GM21529 (cell line): ENCODE results near the gene ASCL5.

ENCODE experiments used
- ATAC-seq: cut with Tn5 transposase; IDR thresholded peaks from one replicate; pipeline ENCODE4 v1.9.1; 2021; ENCODE audit not compliant: unreplicated experiment

The ASCL5 gene

DNA sequence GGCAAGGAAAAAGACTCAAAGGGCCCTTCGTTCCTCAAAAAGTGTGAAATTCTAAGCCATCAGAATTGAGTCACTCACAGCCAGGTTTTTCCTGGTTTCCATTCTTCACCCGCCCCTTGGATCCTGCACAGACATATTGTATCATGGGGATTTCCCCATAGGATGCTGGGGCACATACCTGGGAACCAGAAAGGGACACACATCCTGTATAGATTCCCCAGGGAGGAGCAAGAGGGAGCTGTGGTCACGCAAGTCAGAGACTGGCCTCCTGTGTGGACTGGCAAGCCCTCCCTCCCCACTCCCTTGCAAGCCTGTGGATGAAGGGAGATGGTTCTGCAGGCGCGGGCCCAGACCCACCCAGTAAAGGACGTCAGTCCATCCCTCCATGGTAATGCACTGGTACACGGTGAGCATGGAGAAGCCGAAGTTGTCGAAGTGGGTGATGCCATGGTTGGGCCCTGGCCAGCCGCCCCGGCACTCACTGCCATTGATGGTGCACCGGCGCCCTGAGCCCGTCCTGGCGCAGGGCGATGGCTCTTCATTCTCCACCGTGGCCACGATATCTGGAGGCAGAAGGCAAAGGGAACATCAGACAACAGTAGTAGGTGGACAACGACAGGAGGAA is 38.0 kb downstream of the ASCL5 start:
- no peak for ATAC-seq

DNA sequence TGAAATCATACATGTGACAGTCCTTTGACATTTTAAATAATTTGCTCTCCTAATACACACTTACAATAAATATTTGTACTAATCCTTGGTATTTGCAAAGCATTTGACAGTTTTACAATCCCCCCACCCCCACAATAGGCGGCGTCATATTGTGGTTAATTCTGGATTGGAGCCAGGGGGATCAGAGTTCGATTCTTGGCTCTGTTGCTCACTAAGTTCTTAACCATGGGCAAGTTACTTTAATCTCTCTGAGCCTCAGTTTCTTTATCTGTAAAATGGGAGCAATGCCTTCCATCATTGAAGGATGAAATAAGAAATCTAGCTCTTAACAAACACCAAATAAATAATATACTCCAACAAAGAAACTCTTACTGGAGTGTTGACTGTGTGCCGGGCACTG is 38.6 kb downstream of the ASCL5 start:
- no peak for ATAC-seq

DNA sequence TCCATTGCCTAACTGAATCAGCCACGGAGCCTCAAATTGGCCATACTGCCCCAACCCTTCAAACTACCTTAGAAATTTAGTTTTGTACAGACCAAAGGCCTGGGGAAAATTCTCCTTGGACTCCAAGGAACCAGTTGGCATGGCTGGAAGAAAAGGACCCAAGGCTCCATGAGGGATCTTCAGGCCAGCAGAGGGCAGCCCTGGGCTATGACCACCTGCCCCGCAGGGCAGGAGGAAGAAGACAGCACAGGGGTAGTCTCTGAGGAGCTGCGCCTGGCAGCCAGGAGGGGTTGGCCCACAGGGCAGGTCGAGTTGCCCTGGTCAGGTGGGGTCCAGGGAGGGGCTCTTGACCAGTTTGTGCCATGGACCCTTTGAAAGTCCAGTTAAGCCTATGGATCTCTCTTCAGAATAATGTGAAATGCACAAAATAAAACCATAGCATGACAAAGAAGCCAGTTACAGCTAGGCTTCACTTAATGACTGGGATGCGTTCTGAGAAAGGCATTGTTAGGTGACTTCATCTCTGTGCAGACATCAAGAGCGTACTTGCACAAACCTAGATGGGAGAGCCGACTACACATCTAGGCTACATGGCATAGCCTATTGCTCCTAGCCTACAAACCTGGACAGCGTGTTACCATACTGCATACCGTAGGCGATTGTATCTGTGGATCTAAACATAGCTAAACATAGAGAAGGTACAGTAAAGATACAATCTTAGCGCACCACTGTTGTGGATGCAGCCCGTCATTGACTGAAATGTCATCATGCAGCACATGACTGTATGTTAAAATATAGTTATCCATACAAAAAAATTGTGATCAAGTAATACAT is 40.9 kb downstream of the ASCL5 start:
- no peak for ATAC-seq

DNA sequence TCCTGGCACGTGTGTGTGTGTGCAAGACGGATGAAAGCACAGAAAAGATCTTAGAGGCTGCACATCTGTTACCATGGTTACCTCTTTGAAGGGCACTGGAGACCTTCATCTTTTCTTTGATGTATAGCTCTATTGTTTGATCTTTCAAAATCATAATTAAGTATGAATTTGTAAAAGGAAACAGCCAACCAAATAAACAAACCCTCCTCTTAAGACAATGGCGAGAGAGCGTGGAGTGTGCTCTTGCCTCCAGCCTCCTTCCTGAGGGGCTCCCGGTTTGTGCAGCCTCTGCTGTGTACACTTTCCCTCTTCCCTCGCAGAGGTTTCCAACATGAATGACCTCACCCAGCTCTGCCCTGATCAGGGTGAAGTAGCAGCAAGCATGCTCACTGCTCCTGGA is 42.7 kb downstream of the ASCL5 start:
- ATAC-seq: no peak

DNA sequence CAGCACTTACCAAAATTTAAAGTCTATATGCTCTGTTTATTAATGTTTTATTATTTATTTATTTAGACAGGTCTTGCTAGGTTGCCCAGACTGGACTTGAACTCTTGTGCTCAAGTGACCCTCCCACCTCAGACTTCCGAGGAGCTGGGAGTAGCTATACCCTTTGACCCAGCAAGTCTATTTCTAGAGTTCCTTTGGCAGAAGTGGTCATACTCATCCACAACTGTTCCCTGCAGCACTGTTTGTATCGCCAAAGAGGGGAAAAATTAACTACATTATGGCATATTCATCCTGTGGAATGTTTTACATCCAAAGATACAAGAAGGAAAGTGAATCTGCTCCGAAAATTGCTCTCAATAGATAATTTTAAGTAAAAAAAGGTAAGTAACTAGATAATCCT is 43.2 kb downstream of the ASCL5 start:
- ATAC-seq: no peak

DNA sequence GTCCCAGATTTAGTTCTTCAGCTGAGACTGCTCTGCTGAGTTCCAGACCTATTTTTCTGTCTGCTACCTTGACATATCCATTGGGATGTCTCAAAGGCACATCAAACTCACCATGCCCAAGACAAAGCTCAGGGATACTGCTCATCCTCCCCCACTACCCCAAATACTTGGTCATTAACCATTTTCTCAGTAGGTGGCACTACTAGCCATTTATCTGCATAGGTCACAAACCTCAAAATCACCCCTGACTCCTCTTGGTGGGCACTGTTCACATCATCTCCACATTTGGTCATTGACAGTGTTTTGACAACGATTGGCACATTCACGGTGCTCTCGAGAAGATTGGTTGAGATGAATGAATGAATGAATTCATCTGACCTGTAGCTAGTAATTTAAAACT is 46.8 kb downstream of the ASCL5 start:
- no peak for ATAC-seq

DNA sequence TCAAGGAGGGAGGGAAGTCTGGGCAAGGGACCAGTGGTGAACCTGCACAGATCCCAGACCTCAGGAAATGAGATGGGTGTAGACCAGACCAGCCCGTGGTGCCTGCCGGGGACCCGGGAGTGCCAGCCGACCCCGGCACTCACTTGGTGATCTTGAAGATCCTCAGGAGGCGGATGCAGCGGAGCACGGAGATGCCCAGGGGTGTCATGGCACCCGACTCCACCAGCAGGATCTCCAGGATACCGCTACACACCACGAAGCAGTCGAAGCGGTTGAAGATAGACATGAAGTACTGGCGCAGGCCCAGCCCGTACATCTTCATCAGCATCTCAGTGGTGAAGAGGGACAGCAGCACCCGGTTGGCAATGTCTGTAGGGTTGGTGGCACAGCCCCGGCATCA is 49.2 kb downstream of the ASCL5 start:
- ATAC-seq: no peak

DNA sequence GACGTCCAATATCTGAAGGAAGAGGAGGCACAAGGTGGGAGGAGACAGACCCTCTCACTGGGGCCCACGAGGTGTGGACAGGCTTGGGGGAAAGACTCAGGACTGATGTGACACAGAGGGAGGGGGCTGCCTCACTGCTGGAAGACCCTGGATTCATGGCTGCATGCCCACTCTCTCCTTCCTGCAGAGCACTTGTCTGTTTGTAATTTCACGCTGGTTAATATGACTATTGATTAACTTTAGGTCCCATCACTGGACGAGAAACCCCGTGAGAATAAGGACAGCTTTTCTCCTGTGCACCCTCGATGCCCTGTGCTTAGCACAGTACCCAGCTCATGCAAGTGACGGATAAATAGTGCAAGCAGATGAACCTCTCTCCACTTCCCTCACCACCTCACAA is 49.9 kb downstream of the ASCL5 start:
- no peak for ATAC-seq

DNA sequence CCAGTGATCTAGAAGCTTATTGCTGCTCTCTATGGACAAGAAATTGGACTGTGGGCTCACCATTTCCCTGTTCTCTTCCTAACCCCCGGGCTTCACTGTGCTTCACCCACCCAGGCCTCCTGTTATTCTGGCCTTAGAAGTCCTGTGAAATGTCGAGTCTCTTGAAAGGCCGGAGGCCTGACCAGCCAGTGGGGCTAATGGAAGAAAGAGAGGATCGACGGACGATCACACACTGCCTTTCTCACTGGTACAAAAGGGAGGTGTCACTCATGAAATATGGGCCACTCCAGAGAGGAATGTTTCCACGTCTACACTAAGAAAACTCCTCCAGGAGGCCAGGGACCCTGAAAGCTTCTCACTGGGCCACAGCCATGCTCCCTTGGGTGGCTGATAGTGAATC is 50.9 kb downstream of the ASCL5 start:
- no peak for ATAC-seq

DNA sequence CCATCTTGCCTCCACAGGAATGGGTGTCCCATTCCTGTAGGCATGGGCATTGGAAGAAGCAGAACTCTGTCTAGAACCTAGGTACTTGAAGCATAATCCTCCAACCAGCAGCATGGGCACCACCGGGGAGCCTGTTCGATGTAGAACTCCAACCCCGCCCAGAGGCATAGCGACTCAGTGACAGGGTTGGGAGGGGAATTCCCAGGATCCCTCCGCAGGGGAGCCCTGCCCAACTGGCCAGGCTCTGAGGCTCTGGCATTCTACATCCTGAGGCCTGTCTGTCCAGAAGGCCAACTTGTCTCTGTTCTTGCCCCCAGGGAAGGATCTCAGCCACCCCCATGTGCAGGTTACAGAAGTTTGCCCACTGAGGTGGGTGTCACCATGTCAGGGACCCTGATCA is 53.0 kb downstream of the ASCL5 start:
- ATAC-seq: no peak

DNA sequence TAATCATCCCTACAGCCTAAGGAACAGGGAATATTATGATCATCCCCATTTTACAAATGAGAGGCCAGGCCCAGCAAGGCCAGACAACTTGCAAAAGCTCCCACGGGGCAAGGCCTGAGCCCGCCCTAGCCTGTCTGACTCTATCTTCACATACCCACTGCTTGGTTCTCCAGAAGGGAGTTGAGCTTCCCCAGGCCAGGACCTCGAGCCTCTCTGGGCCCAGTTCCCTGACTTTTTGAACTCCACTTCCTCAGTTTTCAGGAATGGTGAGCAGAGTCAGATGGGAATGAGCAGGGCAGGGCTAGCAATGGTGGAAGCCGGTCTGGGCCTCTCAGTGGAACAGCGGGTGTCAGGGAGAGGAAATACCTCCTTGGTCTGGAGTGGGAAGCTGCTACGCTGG is 54.1 kb downstream of the ASCL5 start:
- ATAC-seq: no peak

DNA sequence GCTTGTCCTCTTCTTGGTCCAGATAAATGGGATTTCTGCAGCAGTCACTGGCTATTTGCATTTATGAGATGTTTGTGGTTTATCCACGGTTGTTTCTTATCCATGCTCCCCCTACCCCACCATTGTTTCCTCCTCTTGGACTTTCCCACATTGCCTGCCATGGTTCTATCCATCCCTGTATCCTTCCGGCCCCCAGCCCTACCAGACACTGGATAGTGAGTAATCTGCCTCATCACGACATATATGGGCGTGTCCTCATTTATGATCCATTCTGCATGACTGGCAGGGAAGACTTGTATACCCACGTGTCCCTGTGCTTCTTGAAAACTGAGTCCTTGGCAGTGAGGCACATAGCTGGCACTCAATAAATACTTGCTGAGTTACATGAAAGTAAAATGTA is 54.8 kb downstream of the ASCL5 start:
- ATAC-seq: no peak

DNA sequence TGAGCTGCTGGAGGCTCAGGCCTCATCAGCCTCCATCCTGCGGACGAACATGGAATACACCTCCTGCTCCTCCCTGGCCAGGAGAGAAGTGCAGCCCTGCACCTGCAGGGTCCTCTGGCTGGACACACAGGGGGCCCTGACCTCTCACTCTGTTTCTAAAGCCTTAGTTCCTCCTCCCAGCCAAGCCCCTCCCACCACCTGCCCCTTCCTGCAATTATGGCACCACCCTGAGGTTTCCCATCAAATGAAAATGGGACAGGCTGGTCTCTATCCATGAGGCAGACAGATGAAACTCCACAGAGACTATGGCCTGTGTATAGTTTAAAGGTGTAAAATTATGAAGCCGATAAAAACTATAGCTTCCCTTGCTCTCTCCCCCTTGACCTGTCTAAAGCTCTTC is 57.3 kb downstream of the ASCL5 start:
- no peak for ATAC-seq

DNA sequence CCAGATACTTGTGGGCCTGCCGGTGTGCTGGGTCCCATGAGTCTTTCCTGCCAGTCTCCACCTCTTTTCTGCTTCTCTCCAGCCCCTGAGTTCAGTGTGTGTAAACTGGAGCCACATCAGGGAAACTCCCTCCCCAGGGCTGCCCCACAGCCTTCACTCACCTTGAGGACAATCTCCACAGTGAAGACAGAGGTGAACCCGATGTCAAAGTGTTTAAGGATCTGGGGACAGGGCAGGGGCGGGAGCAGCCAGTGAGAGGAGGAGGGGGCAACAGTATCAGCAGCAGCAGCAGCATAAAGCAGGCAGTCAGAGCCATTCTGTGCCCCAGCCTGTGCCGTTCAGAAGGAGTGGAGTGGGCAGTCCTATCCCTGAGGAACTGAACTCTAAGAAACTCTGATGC is 58.0 kb downstream of the ASCL5 start:
- ATAC-seq: no peak

DNA sequence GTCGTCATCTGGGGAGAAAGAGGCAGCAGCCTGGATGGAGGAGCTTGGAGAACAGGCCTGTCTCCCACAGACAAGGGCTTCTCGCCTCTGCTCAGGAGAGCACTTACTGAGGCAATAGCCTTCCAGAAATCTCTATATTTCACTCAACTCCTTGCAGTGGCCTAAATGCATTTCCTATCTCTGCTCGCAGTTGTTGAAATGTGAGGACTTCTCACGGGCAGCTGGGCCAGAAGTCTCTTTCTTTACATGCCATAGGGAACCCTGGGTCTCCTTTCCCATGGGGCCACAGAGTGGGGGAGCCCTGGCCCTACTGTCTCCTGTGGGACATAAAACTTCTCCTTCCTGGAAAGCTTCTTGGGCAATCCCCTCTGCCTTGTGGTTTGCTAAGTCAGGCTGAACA is 60.0 kb downstream of the ASCL5 start:
- ATAC-seq: no peak

DNA sequence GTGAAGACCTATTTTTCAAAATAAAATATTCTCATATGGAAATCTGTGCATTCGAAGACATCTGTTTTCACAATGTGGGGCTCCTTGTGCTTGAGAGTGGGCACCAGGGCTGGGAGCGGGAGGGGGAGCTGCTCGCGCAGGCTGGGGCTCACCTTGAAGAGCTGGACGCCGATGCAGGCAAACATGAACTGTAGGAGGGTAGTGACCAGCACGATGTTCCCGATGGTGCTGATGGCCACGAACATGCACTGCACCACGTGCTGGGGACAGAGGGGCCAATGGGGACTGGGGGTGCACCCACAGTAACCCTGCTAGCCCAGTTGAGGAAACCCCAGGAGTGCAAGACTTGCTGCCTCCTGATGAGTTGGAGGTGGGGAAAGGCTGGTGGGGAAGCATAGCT is 61.3 kb downstream of the ASCL5 start:
- ATAC-seq: no peak

DNA sequence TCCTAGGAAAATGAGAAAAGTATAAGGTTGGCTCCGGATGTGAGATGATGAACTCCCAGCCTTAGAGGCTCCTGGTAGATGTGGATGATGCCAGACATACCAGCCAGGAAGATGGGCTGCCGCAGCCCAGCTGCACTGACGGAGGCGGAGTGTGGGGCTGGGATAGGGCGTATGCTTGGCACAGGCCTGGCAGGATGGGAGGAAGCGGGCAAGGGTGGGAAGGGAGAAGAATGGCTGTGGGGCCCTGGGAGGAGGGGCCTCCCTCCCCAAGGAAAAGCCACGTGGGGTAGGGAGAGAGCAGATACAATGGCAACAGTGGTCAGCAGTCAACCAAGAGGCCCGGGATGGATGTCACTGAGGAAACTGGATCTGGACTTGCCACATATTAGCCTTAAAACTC is 62.2 kb downstream of the ASCL5 start:
- no peak for ATAC-seq
